Measurements from ENCODE around the gene OLFML1. TPM values are rescaled to one million over a fixed set of nuclear protein-coding genes. Genes with fewer than 3 reads are reported as not detected.

The OLFML1 gene
- total RNA-seq, 1 donor from 2014 or later: 12.9 TPM

DNA sequence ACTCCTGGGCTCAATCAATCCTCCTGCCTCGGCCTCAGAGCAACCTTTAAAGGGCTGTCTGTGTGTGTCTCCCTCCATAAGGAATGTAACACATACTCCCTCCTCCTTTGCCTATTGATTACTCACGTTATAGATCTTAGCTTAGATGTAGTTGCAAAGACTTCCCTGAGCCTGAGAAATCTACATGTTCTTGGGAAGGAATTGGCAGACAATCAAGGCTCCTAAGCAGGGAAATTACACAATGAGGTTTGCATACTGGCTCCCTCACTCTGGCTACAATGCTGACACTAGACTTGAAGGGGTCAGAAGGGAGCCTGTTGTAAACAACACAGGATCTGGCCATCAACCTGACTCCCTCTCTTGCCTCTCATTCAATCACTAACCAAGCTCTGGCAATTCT, 5.2 kb upstream of the OLFML1 start:
- peak; percentile 56 for DNase-seq (ENCODE audit: low spot score)

DNA sequence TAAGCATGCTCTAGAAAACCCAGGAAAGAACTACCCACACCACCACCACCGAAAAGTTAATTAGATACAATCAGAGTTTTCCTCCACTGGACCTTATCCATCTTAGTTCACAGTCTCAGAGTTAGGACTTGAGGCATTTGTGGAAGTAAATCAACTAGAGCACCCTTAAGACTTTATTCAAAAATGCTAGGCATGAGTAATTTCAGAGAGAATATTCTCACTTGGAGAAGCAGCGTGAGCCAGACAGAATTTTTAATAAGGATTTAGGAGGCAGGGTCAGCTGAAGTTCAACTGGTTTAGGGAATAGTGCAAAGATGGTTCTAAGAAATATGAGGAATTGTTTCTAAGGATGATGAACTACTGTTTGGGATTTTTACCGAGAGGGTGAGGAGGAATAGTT, 1.2 kb upstream of the OLFML1 start:
- DNase-seq (ENCODE audit: low spot score): no peak

DNA sequence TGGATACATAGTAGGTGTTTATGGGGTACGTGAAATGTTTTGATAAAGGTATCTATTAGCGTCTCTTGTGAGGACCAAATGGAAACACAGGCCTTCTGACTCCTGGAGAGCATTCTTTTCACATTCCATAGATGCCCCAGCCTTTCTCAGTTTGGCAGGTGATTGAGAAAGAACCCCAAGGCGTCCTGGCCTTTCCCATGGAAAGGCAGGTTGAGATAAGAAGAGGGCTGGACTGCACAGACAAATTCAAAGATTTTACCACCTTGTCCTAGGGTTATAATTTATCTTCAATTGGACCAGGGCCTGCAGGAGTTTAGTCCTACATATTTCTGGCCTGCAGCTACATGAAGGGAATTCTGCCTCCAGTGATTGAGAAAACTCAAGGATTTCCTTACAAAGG, 661 bp upstream of the OLFML1 start:
- no peak for DNase-seq (ENCODE audit: low spot score)

DNA sequence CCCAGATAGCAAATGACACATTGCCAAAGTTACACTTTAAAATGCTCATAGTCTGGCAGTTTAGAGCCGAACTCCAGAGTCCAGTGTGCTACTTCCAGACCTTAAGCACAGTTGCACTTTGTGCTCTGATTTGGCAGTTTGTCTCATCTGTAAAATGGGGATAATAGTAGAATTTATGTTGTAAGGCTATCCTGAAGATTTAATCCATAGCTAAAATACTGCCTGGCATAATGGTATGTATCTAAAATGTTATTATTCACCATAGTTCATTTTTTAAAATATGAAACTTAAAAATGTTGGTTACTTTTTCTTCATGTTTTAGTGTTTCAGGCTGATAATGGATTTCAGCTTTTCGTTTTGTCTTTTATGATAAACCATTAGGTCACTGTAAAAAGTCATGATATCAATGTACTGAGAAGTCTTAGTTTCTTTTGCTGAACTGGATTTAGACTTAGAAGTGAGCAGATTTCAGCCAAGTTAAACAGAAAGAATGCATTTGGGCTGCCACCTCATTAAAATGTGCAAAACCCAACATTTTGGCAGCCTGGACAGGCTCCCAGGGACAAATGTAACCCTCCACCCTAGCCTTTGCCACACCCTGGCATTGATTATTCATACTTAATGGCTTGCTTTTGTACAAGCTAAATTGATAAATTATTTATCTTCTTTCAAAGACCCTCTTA, 933 bp downstream of the OLFML1 start:
- DNase-seq (ENCODE audit: low spot score): no peak

DNA sequence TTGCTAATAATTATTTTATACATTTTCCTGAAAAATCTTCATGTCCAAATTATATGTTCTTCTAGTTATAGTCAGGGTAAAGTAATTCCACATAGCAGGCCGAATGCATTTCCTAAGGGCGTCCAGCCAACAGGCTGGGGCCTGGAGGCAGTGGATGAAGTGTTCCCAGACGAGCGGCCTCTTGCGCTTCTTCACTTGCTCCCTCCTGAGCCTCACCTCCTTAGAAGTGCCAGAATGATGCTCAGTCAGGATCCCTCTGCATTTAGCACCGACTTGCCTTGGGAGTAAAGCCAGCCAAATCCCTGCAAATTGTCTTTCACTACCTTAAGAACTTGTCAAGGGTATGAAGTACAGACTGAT, 1.5 kb downstream of the OLFML1 start:
- no peak for DNase-seq (ENCODE audit: low spot score)

DNA sequence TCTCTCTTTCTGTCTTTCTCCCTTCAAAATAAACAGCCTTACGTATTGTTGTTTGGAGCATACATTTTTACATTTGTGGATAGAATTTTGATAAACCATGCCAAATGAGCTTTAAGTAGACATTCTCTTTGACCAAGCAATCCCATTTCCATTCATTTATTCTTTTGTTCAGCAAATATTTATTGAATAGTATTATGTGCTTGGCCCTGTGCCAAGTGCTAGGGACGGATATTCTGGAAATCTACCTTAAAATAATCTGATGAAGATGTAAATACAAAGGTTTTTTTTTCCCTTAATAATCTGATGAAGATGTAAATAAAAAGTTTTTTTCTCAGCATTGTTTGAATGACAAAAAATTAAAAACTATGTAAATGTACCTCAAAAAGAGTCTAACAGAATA, 2.1 kb downstream of the OLFML1 start:
- DNase-seq (ENCODE audit: low spot score): no peak

DNA sequence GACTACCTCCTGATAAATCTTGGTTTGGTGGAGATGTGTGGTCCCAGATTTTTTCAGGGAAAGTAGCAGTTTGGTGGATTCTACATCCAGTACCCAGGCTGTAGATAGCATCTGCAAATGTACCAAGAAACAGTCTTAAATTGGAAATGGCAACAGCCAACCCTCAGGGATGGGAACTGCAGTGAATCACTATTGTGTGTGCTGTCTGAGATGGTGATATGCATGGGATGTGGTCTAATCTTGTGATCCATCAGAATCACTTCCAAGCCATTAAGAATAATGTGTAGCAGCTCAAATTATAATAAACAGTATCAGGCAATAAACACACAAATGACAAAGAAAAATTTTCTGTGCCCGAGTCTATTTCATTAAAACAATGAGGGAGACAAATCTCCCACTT, 3.4 kb downstream of the OLFML1 start:
- DNase-seq (ENCODE audit: low spot score): no peak

DNA sequence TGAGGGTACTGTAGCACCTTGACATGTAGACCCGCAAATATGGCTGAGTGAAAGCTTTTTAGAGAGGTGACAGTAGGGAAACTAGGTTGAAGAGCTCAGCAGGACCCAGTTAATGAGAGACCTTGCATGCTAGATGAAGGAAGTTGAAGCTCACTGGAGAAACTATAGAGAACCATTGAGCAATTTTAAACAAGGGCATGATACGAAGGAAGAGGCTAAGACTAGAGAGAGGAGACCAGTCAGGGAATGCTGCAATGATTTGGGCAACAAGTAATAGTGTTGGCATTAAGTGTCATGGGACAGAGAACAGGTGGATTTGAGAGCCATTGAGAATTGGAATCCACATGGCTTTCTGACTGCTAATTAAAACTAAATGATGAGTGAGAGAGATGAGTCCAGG, 4.1 kb downstream of the OLFML1 start:
- DNase-seq (ENCODE audit: low spot score): no peak

DNA sequence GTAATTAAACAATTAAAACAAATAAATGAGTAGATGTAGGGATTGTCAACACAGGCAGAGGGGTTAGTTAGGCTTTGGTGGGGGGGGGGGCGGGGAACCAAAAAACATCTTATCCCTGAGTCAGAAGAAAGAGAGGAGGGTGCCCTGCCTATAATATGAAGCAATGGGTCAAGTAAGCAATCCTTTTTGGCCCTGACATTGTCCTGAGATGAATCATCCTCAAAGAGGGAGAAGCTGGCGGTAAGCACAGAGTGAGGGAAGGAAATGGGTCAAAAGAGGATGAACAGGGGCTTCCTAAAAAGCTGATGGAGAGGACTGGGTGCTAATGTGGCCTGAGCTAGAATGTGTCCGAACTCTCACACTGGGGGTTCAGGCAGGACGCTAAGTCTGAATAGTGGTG, 4.7 kb downstream of the OLFML1 start:
- DNase-seq (ENCODE audit: low spot score): no peak

DNA sequence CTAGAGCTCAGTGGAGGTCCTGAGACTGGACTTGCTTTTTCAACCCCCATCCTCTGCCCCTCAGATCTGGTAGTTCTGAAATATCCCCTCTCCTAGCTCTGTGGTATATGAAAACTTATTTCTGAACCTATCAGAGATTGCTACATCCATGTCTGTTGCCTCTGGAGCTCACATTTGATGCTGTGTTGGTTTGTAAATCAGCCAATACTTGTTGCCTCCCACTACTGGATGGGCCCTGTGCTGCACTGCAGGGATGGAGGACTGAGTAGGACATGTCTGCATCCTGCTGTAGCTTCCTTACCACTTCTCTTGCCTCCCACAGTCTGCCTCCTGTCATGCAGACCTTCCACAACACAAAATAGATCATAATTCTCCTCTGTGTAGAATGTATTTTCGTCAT, 5.2 kb downstream of the OLFML1 start:
- no peak for DNase-seq (ENCODE audit: low spot score)

DNA sequence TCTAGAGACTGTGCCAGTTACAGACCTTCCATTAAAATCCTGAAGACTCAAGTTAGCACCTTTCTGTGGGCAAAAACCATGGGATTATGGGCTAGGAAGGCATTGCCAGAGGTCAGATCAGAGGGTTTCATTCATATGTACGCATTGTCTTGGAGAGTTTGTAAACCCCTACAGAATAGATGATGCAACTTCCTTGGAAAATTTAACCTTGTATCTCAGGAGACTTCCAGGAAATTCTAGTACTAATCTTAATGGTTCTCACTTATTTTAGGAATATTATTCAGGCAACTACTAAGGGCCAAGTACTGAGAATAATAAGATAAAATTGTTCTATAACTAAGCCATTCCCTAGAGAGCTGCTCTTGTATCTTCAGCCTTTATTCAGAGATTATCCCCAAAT, 6.9 kb downstream of the OLFML1 start:
- DNase-seq (ENCODE audit: low spot score): no peak

DNA sequence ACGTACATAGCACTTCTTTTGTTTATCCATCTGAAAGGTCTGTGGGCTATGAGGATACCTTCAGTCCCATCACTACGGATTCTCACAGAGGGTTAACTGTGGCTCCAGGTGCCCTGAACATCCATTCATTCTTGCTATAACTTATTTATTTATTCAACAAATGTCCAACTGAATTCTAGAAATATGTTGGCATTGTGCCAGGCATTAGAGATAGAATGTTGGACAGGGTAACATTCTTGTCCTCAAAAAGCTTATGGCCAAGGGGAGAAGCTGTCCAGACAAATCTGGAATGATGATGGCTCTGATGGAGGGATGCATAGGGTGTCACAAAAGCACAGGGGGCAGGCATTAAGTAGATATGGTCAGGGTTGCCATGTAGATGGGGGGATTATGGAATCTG, 8.4 kb downstream of the OLFML1 start:
- DNase-seq (ENCODE audit: low spot score): no peak

DNA sequence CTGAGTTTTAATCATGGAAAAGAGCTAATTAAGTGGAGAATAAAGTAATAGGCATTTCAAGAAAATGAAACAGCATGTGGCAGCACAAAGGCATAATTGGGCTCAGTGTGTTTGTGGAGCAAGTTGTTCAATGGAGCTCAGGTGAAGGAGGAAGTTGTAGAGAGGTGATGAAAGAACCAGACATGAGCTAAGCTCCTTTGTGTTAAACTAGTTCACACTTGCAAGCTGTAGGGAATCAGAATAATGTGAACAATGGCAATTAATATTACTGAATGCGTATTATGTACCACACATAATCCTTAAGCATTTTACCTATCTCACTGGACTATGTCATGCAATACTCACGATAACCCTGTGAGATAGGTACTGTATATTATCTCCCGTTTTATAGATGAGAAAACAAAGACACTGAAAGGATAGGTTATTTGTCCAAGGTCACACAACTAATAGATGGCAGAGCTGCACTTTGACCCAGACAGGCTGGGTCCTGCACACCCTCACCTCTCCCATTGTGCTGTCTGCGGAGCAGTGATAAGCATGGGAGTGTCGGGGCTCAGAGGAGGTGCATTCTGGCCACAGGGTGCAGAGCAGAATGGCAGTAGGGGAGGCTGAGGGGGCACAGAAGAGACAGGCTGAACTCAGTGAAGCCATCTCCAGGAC, 8.9 kb downstream of the OLFML1 start:
- no peak for DNase-seq (ENCODE audit: low spot score)

DNA sequence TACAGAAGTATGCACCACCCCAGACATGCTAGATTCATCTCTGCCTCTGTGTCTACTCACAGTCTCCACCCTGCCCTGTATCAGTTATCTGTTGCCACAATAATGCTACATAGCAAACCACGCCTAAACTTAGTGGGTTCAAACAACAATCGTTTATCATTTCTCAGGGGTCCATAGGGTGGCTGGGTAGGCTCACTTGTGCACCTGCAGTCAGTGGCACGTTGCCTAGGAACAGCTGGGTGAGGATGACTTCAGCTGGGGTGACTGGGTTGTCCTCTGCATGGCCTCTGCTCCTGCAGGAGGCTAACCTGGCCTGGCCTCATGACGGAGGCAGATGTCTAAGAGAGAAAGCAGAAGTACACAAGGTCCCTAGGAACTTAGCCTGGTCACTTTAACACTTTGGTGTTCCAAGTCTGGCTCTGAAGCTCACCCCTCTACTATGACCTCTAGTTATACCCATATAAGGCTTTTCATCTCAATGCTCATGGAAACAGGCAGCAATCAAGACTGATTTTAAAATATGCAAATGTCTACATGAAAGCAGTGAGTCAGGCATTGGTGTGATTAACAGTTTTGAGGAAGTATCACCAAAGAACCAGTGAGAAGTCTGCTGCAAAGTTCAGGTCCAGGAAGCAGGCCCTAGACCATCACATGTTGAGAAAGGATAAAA, 10.7 kb downstream of the OLFML1 start:
- no peak for DNase-seq (ENCODE audit: low spot score)

DNA sequence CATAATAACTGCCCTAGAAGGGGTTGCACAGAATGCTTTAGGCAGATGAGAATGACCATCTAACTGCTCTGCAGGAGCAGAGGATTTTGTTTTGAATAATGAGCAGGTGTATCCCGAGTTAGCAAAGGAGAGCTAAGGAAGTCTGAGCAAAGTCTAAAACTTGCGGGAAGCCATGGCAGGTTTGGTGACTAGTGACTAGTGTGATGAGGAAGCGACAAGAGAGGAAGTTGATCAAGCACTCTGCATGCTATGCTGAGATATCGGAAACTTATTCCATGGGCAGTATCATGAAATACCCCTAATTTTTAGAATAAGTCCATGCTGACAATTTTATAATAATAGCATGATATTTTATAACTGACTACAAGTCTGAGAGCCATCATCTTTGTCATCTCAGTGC, 12.9 kb downstream of the OLFML1 start:
- no peak for DNase-seq (ENCODE audit: low spot score)

DNA sequence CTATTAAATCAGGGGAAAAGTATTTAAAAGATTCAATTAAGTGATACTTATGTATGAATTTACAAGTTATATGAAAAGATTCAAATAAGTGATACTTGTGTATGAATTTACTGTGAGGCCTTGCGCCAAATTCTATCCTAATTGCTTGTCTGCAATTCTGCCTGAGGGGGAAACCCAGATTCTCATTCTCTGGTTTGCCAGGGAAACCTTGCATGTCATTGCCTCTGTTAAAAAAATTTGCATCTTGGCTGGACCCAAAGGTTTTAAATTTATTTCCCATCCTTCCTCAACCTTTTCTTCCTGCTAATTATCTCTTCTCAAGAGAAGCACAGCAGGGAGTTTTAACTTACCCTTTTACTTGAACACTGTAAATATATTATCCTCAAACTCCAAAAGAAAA, 13.8 kb downstream of the OLFML1 start:
- no peak for DNase-seq (ENCODE audit: low spot score)

DNA sequence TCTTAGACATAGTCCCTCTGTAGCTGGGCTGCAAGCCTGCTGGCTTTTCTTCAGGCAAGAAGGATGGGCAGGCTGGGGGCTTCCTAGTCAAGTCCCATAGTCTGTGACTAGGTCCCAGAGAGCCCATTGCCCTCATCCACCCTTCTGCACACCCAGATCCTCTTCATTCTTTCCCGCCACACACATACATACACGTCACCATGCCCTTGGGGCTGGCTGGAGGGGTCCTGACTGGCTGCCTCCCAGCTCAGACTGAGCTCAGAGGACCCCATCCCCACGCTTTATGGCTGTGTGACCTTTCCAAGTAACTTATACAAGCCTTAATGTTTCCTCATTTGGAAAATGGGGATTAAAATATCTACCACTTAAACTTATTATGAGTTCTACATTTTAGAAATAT, 14.9 kb downstream of the OLFML1 start:
- no peak for DNase-seq (ENCODE audit: low spot score)

DNA sequence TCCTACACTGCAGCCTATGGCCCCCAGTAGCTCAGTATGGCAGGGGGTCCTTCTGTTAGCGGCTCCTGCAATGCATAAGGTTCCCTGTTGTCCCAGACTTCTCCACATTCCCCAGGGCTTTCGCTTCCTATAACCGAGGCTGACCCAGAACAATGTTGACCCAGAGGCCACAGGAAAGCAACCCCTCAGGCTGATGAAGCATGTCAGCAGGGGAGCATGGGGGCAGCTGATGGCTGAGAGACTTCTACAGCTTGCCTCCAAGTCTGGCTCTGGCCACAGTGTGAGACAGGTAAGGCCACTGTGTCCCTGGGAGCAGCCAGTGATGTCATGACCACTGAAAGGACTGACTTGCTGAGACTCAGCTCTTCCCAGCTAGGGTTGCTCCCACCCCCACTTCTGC, 15.9 kb downstream of the OLFML1 start:
- DNase-seq (ENCODE audit: low spot score): no peak

DNA sequence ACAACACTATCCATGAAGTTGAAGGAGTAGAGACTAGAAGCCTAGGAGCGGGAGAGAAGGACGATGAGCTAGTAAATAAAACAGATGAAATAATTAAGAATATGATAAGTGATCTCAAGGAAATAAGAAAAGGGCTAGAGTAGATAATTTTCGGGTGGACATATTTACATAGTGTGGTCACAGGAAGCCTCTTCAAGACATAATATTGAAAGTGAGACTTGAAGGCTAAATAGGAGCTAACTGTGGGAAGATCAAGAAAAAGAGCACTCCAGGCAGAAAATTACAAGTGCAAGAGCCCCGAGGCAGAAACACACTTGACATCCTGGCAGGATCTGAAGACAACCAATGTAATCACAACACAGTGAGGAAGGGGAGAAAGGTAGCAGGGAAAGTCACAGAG, 16.6 kb downstream of the OLFML1 start:
- DNase-seq (ENCODE audit: low spot score): no peak

DNA sequence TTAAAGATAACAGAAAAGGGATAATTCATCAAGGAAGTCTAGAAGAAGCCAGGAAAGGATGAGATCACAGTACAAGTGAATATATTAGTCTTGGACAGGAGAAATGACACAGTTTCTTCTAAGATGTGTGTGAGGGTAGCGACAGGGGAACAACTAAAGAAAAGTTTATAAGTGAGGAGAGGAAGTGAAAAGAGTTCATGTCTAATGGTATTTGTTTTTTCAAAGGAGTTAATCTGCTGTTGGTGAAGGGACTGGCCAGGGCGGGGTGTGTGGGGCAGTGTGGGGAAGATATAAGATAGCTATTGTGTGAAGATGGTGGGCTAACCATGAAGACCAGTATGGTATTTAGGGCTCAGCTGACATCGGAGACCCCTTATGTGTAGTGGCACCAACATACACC, 20.9 kb downstream of the OLFML1 start:
- no peak for DNase-seq (ENCODE audit: low spot score)

DNA sequence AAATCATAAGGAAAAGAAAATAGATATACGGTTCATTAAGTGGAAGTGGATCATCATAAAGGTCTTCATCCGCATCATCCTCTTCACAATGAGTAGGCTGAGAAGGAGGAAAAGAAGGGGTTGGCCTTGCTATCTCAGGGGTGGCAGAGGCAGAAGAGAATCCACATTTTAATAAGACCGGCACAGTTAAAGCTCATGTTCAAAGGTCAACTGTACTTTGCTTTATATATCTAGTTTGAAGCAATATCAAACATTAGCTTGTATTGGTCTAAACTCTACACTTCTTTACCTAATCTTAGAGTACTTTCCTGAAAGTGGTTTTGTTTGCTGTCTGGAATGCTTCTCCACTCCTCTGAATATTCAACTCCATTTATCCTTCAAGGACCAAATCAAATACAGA, 22.8 kb downstream of the OLFML1 start:
- no peak for DNase-seq (ENCODE audit: low spot score)

DNA sequence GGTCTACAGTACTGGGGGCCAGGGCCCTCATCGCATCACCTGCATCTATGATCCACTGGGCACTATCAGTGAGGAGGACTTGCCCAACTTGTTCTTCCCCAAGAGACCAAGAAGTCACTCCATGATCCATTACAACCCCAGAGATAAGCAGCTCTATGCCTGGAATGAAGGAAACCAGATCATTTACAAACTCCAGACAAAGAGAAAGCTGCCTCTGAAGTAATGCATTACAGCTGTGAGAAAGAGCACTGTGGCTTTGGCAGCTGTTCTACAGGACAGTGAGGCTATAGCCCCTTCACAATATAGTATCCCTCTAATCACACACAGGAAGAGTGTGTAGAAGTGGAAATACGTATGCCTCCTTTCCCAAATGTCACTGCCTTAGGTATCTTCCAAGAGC, 24.7 kb downstream of the OLFML1 start:
- no peak for DNase-seq (ENCODE audit: low spot score)

DNA sequence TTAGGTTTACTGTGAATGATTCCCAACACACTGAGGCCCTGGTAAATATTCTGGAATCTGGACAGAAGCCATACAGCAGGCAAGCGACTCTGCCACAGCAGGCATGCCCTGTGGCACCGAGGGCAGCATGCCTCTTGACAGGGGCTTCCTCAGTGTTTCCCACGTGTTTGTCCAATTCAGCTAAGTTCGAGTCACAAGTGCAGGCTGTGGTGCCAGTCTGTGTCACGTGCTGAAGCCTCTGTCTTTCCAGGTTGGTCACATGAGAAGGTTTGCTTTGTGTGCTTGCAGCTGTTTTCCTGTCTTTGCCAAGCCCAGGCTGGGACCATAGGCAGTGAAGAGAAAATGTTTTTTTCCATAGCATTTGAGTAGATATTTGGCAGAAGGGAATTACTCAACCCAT, 26.1 kb downstream of the OLFML1 start:
- peak; percentile 78 for DNase-seq (ENCODE audit: low spot score)
